Neuron (in vitro differentiated cells): ENCODE measurements around the gene ZNF768.

Experiments
- H2AFZ ChIP-seq: one replicate; pipeline ENCODE4 v1.6.1; 2013; ENCODE audit warnings: low read depth, mild to moderate bottlenecking, inconsistent platforms, low read length, moderate library complexity
- H3K27me3 ChIP-seq: one replicate; pipeline ENCODE4 v1.6.1; 2013; ENCODE audit warnings: low read length; ENCODE audit not compliant: insufficient read depth
- H3K36me3 ChIP-seq: one replicate; pipeline ENCODE4 v1.6.1; 2013; ENCODE audit warnings: low read length; ENCODE audit not compliant: insufficient read depth
- H3K4me1 ChIP-seq: one replicate; pipeline ENCODE4 v1.6.1; 2013; ENCODE audit warnings: low read length; ENCODE audit not compliant: insufficient read depth
- H3K4me3 ChIP-seq: 2 replicates; pipeline ENCODE4 v1.5.1; 2013; ENCODE audit warnings: mild to moderate bottlenecking, low read length, moderate library complexity
- H3K9me3 ChIP-seq: one replicate; pipeline ENCODE4 v1.6.1; 2013; ENCODE audit warnings: low read length

The ZNF768 gene

GRCh38 chr16:30533748-30534367 lies 7.5 kb upstream of the ZNF768 start:
- H3K27me3 ChIP-seq = no peaks in the 10 kb centered on the region
- peaks cover 7% of the 10 kb centered on the region for H3K4me1 ChIP-seq
- H3K36me3 ChIP-seq = no peaks in the 10 kb centered on the region
- H2AFZ ChIP-seq = peak overlapping the region; percentile 78
- H3K9me3 ChIP-seq = no peaks in the 10 kb centered on the region
- H3K4me3 ChIP-seq = peak overlapping the region; percentile 63

GRCh38 chr16:30533146-30533522 lies 6.8 kb upstream of the ZNF768 start:
- no peaks in the 10 kb centered on the region for H3K9me3 ChIP-seq
- H3K27me3 ChIP-seq = no peaks in the 10 kb centered on the region
- peaks cover 7% of the 10 kb centered on the region for H3K4me1 ChIP-seq
- no peak overlapping the region for H3K4me3 ChIP-seq
- H3K36me3 ChIP-seq = no peaks in the 10 kb centered on the region
- no peak overlapping the region for H2AFZ ChIP-seq

- H3K36me3 ChIP-seq = no peaks in the 10 kb centered on the region
- H3K27me3 ChIP-seq = no peaks in the 10 kb centered on the region
- H3K4me1 ChIP-seq = peaks cover 12% of the 10 kb centered on the region
- no peak overlapping the region for H2AFZ ChIP-seq
- no peaks in the 10 kb centered on the region for H3K9me3 ChIP-seq
- H3K4me3 ChIP-seq = no peak overlapping the region
These were observed 6.1 kb upstream of the ZNF768 start for GRCh38 chr16:30532285-30533145.

- H3K4me1 ChIP-seq = peaks cover 15% of the 10 kb centered on the region
- H3K4me3 ChIP-seq = no peak overlapping the region
- H3K9me3 ChIP-seq = no peaks in the 10 kb centered on the region
- no peaks in the 10 kb centered on the region for H3K36me3 ChIP-seq
- H3K27me3 ChIP-seq = no peaks in the 10 kb centered on the region
- H2AFZ ChIP-seq = no peak overlapping the region
These were observed 4.0 kb upstream of the ZNF768 start for GRCh38 chr16:30530163-30531037.

GRCh38 chr16:30528799-30529457 lies 2.6 kb upstream of the ZNF768 start:
- Histone ChIP-seq H3K4me3 (no peak overlapping the region), H3K4me1 (peaks cover 11% of the 10 kb centered on the region), H3K9me3 (no peaks in the 10 kb centered on the region)

GRCh38 chr16:30527635-30528178 lies 1.3 kb upstream of the ZNF768 start:
- H2AFZ ChIP-seq = peak overlapping the region; percentile 36
- peak overlapping the region; percentile 88 for H3K4me3 ChIP-seq
- no peaks in the 10 kb centered on the region for H3K9me3 ChIP-seq
- no peaks in the 10 kb centered on the region for H3K27me3 ChIP-seq
- peaks cover 11% of the 10 kb centered on the region for H3K4me1 ChIP-seq
- H3K36me3 ChIP-seq = peaks cover 8% of the 10 kb centered on the region

More at GRCh38 chr16:30528799-30529457, 2.6 kb upstream of the ZNF768 start:
- Histone ChIP-seq H2AFZ (no peak overlapping the region), H3K36me3 (peaks cover 8% of the 10 kb centered on the region), H3K27me3 (no peaks in the 10 kb centered on the region)

- H3K9me3 ChIP-seq = no peaks in the 10 kb centered on the region
- peak overlapping the region; percentile 88 for H3K4me3 ChIP-seq
- peaks cover 11% of the 10 kb centered on the region for H3K4me1 ChIP-seq
- peak overlapping the region; percentile 94 for H2AFZ ChIP-seq
- peaks cover 8% of the 10 kb centered on the region for H3K36me3 ChIP-seq
- no peaks in the 10 kb centered on the region for H3K27me3 ChIP-seq
These were observed 663 bp upstream of the ZNF768 start for GRCh38 chr16:30526823-30527634.

- Histone ChIP-seq H3K27me3 (no peaks in the 10 kb centered on the region), H3K36me3 (peaks cover 8% of the 10 kb centered on the region), H2AFZ (no peak overlapping the region), H3K4me3 (peak overlapping the region; percentile 88), H3K9me3 (no peaks in the 10 kb centered on the region), H3K4me1 (peaks cover 11% of the 10 kb centered on the region)
These were observed 576 bp downstream of the ZNF768 start for GRCh38 chr16:30525844-30526136.

GRCh38 chr16:30524575-30525568 lies 1.5 kb downstream of the ZNF768 start:
- Histone ChIP-seq H3K9me3 (no peaks in the 10 kb centered on the region), H2AFZ (no peak overlapping the region), H3K4me1 (peaks cover 11% of the 10 kb centered on the region), H3K27me3 (no peaks in the 10 kb centered on the region), H3K4me3 (no peak overlapping the region), H3K36me3 (peaks cover 8% of the 10 kb centered on the region)

- H2AFZ ChIP-seq = no peak overlapping the region
- H3K27me3 ChIP-seq = no peaks in the 10 kb centered on the region
- H3K4me1 ChIP-seq = peaks cover 11% of the 10 kb centered on the region
- H3K4me3 ChIP-seq = no peak overlapping the region
- peaks cover 8% of the 10 kb centered on the region for H3K36me3 ChIP-seq
- H3K9me3 ChIP-seq = no peaks in the 10 kb centered on the region
These were observed 2.4 kb downstream of the ZNF768 start for GRCh38 chr16:30523768-30524574.
